HG03439 (cell line): ENCODE measurements around the gene GALNT13.

Experiments used
- ATAC-seq: cut with Tn5 transposase; IDR thresholded peaks from one replicate; pipeline ENCODE4 v1.9.1; 2021; ENCODE audit warnings: mild to moderate bottlenecking, moderate library complexity; ENCODE audit not compliant: unreplicated experiment

GALNT13 gene

GRCh38 chr2:153940511-153940910, 68.8 kb downstream of the GALNT13 start:
- no peak for ATAC-seq

DNA sequence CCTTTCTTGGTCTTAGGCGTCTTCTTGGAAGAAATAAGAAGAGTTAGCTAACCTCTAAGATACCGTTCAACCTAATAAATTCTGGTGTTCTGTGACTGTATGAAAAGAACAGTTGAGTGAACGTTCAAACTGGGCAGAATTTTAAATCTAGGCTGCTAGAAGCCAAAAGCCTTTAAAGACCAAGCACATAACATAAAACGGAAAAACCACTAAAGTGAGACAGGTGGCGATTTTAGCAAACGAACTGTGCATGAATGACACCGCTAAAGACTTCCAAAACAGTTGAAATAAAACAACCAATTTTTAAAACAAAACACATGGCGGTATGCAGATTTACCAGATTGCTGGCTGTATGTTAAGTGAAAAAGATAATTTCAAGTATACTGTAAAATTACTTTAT, 73.1 kb downstream of the GALNT13 start:
- no peak for ATAC-seq

- ATAC-seq: no peak
Measured at GRCh38 chr2:153946036-153946435, 74.3 kb downstream of the GALNT13 start.

DNA sequence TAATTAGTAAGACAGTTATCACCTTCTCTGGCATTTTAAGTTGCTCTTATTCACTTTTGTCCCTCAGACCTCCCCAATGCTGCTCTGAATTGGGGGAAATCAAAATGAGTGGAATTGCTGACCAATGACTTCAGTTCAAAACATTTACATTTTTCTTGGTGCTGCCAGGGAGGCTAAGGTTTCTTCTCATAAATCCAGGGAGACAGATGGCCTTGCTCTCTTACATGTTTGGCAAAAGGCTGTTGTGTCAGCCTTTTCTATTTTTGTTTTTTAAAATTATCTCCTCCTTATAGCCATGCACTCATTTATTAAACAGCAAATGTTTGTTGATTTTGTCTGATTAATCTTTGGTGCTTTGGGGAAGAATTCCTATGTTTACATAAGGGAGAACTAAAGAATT, 82.0 kb downstream of the GALNT13 start:
- ATAC-seq: no peak

- no peak for ATAC-seq
Measured at GRCh38 chr2:153963256-153963655, 91.5 kb downstream of the GALNT13 start.

DNA sequence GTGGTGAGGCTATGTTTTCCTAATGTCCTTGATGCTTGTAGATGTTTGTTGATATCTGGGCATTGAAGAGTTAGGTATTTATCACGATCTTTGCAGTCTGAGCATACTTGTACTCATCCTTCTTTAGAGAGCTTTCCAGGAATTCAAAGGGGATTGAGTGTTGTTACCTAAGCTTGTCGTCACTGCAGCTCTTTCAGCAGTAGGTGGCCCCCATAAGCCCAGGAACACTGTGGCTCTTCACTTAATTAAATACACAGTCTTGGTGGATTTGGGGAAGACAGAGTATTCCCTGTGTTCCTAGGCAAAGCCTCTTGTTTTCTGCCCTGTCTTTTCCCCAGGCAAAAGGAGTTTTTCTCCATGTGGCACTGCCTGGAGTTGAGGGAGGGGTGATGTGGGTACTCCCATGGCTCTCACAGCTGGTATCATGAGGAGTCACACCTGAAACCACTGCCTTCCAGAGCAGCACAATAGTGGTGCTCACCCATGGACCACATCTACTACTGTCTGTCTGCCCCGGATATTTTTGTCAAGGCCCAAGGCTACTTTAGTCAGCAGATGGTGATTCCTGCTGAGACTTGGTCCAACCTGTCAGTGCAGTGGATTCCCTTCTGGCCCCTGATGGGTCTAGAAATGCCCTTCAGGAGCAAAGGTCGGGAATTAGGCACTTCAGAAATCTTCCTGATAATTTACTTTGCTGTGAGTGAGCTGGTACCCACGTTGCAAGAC, 95.7 kb downstream of the GALNT13 start:
- ATAC-seq: no peak

GRCh38 chr2:153971250-153971649, 99.5 kb downstream of the GALNT13 start:
- no peak for ATAC-seq

GRCh38 chr2:153971855-153972254, 100.1 kb downstream of the GALNT13 start:
- no peak for ATAC-seq

- no peak for ATAC-seq
Measured at GRCh38 chr2:153972412-153972811, 100.7 kb downstream of the GALNT13 start.

- ATAC-seq: no peak
Measured at GRCh38 chr2:153986488-153987229, 114.9 kb downstream of the GALNT13 start.

GRCh38 chr2:153990771-153991170, 119.0 kb downstream of the GALNT13 start:
- no peak for ATAC-seq

- no peak for ATAC-seq
Measured at GRCh38 chr2:154013514-154013913, 141.8 kb downstream of the GALNT13 start.

DNA sequence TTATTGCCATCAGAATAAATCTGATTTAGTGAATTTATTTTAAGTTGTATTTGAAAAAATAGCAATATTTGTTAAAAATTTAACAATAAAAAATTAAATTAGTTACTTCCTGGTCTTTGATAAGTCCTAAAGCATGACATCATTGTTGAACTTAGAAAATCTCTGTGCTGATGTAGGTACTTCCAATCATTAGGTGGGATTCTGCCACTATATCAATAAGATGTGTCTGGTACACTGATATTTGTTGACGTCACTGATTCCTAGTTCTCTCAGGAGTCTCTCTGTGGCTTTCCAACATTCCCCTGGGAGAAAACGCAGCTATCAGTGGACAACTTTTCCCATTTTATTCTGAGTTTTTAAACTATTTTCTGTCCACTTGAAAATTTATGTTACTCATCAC, 143.5 kb downstream of the GALNT13 start:
- no peak for ATAC-seq

DNA sequence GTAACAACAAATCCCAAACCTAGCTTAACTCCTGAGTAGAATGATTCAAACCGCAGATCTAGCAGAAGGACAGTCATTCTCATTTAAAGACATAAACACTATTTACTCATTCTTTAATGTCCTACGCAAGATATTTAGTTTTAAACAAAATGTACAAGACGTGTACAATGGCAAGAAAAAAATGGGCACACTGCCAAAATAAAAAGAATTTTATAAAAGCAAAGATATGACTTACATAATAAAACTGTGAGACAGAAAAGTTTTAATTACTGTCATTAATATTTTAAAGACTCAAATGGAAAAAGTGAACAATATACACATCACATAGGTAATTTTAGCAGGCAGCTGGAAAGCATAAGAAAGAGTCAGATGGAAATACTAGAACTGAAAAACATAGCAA, 157.8 kb downstream of the GALNT13 start:
- ATAC-seq: no peak

- no peak for ATAC-seq
Measured at GRCh38 chr2:154032220-154032619, 160.5 kb downstream of the GALNT13 start.

GRCh38 chr2:154046493-154046892, 174.8 kb downstream of the GALNT13 start:
- no peak for ATAC-seq

DNA sequence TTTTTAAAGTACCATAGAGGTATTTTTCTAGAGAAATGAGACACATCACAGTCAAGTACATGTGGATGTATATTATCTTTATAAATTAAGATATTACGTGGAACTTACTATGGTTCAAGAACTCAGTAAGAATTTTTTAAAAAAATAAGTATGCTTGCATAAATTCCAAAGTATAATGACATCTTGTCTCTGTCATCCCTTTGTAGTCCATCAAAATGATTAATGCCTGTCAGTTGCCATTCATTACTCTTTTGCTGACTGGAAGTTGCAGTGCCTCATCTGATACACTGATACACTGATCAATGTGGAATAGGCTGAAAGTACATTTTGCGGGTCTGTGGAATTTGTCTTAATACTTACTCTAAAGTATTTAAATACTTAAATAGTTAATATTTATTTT, 177.2 kb downstream of the GALNT13 start:
- ATAC-seq: no peak

DNA sequence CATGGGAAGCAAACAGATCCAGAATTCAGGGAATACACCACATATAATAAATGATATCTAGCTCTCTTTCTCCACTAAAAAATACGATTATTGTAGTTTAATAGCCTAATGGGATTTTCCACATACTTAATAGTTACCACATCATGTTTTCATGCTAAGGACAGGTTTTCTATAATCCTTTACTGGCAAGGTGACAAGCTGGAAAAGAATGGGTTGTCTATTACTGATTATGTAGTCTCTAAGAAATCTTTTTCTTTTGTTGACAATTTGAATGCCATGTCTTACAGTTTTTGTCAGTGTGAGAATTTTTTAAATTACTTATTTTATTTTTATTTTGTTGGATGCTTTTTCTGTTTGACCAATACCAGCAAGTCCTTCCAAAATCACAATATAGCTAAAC, 177.8 kb downstream of the GALNT13 start:
- no peak for ATAC-seq

DNA sequence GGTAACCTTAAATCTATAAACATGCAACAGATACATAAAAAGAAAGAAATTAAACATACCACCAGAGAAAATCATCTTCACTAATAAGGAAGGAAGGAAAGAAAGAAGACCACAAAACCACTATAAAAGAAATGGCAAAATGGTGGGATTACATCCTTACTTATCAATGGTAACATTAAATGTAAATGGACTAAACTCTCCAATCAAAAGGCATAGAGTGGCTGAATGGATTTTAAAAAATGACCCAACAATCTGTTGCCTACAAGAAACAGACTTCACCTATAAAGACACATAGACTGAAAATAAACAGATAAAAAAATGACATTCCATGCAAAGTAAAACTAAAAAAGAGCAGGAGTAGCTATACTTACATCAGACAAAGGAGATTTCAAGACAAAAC, 195.4 kb downstream of the GALNT13 start:
- no peak for ATAC-seq

DNA sequence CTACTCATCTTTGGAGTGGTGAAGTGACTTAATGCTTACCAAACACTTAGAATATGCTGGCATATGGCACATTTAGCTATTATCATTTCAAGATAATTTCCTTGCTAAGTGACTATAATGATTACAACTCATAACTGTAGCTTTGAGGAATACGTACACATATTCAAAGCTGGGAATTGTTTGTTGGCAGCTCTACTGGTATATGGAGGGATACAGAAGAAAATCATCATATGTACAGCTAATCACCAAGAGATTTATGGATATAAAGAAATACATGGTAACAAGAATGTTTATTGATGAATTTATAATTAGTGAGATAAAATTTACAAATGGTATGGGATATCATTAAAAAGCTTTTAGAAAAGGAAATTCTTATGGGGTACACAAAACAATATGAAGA, 207.2 kb downstream of the GALNT13 start:
- ATAC-seq: no peak

GRCh38 chr2:154092571-154092970, 220.8 kb downstream of the GALNT13 start:
- no peak for ATAC-seq

DNA sequence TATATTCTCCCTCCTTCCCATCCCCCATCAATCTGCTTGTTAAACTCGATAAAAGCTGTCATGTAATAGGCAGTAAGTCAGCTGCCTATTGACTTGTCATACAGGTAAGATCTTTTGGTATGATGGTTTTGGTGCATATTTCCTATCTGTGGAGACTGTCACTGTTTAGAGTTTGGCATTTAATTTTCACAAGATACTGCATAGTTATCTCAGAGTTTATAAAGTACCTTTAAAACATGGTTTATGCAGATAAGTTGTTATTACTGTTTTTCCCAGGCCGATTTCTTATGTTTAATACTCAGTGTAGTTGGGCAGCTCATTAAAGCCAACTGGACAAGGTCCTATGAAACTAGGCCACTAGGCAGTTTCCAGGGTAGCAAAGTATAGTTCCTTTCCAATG, 222.1 kb downstream of the GALNT13 start:
- no peak for ATAC-seq
